Measurements from ENCODE around the gene PTPRU.

Gene PTPRU

GRCh38 chr1:29324771-29325351, 88.5 kb downstream of the PTPRU start:
- Histone ChIP-seq H2AFZ (no peak overlapping the region), H3K4me2 (ENCODE audit: low read length) (no peak overlapping the region)

GRCh38 chr1:29325675-29326074, 89.4 kb downstream of the PTPRU start:
- H3K4me1 ChIP-seq = no peaks in the 10 kb centered on the region
- H3K9me3 ChIP-seq (ENCODE audit: control insufficient read depth, low read length) = no peaks in the 10 kb centered on the region
- no peaks in the 10 kb centered on the region for H3K27me3 ChIP-seq (ENCODE audit: control insufficient read depth, insufficient read depth, low read length)
- H2AFZ ChIP-seq = no peak overlapping the region
- no peak overlapping the region for H3K4me3 ChIP-seq (ENCODE audit: low read depth, low read length)
- H3K4me2 ChIP-seq (ENCODE audit: low read length) = no peak overlapping the region
- no peak for TF ChIP-seq CTCF (IDR thresholded peaks at IDR 0.05)
- no peak overlapping the region for H3K27ac ChIP-seq
- H3K9ac ChIP-seq = no peak overlapping the region
- no peaks in the 10 kb centered on the region for H3K36me3 ChIP-seq (ENCODE audit: control insufficient read depth, insufficient read depth, low read length)
- H3K79me2 ChIP-seq = no peaks in the 10 kb centered on the region

More at GRCh38 chr1:29324771-29325351, 88.5 kb downstream of the PTPRU start:
- no peaks in the 10 kb centered on the region for H3K4me1 ChIP-seq
- H3K9ac ChIP-seq = no peak overlapping the region
- H3K27ac ChIP-seq = no peak overlapping the region
- H3K79me2 ChIP-seq = no peaks in the 10 kb centered on the region
- no peaks in the 10 kb centered on the region for H3K9me3 ChIP-seq (ENCODE audit: control insufficient read depth, low read length)
- H3K36me3 ChIP-seq (ENCODE audit: control insufficient read depth, insufficient read depth, low read length) = no peaks in the 10 kb centered on the region
- no peaks in the 10 kb centered on the region for H3K27me3 ChIP-seq (ENCODE audit: control insufficient read depth, insufficient read depth, low read length)
- TF ChIP-seq CTCF (IDR thresholded peaks at IDR 0.05) = no peak
- H3K4me3 ChIP-seq (ENCODE audit: low read depth, low read length) = no peak overlapping the region

DNA sequence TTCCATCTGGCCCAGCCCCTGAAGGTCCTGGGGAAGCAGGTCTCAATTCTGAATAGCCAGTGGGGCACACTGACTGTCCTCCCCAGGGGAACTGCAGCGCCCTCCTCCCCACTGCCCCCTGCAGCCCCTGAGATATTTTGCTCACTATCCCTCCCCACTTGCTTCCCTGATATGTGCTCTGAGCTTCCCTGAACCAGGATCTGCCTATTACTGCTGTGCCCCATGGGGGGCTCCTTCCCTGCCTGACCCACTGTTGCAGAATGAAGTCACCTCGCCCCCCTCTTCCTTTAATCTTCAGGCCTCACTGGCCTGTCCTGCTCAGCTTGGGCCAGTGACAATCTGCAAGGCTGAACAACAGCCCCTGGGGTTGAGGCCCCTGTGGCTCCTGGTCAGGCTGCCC, 89.8 kb downstream of the PTPRU start:
- H3K9me3 ChIP-seq (ENCODE audit: control insufficient read depth, low read length) = no peaks in the 10 kb centered on the region
- H3K79me2 ChIP-seq = no peaks in the 10 kb centered on the region
- H2AFZ ChIP-seq = no peak overlapping the region
- no peak for TF ChIP-seq CTCF (IDR thresholded peaks at IDR 0.05)
- no peaks in the 10 kb centered on the region for H3K36me3 ChIP-seq (ENCODE audit: control insufficient read depth, insufficient read depth, low read length)
- H3K27ac ChIP-seq = no peak overlapping the region
- no peaks in the 10 kb centered on the region for H3K27me3 ChIP-seq (ENCODE audit: control insufficient read depth, insufficient read depth, low read length)
- no peaks in the 10 kb centered on the region for H3K4me1 ChIP-seq
- no peak overlapping the region for H3K4me3 ChIP-seq (ENCODE audit: low read depth, low read length)
- no peak overlapping the region for H3K9ac ChIP-seq
- no peak overlapping the region for H3K4me2 ChIP-seq (ENCODE audit: low read length)

DNA sequence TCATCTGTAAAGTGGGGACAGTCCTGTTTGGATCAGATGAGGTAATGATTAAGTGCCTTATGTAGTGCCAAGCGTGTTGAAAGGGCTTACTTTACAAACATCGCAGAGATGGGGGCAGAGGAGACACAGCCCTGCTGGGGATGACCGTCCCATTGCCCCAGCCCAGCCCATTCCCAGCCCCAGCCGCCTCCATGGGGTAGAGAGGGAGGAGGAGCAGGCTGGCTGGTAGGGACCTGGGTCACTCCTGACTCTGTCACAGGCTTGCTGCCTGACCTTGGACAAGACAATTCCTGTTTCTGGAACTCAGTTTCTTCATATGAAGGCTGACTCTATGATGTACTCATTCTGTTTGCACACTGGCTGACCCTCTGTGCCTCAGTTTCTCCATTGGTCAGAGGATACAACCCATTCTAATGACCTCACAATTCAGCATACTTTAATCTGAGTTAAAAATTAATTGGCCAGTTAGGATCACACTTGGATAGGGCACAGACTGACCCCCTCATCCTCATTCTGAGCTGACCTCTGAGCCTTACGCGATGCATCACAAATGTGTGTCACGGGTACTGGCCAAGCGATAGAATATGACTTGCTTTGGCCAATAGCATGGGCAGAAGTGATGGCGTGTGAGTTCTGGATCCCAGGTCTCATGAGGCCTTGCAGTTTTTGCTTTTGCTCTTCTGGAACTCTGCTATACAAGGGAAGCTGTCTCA, 91.1 kb downstream of the PTPRU start:
- H3K36me3 ChIP-seq (ENCODE audit: control insufficient read depth, insufficient read depth, low read length) = no peaks in the 10 kb centered on the region
- H3K9me3 ChIP-seq (ENCODE audit: control insufficient read depth, low read length) = no peaks in the 10 kb centered on the region
- H3K79me2 ChIP-seq = no peaks in the 10 kb centered on the region
- H3K27me3 ChIP-seq (ENCODE audit: control insufficient read depth, insufficient read depth, low read length) = no peaks in the 10 kb centered on the region
- H3K9ac ChIP-seq = no peak overlapping the region
- no peak overlapping the region for H3K4me3 ChIP-seq (ENCODE audit: low read depth, low read length)
- no peak for TF ChIP-seq CTCF (IDR thresholded peaks at IDR 0.05)
- H3K27ac ChIP-seq = no peak overlapping the region
- no peaks in the 10 kb centered on the region for H3K4me1 ChIP-seq
- H3K4me2 ChIP-seq (ENCODE audit: low read length) = no peak overlapping the region
- no peak overlapping the region for H2AFZ ChIP-seq

All from parathyroid adenoma (tissue), 2 donors.